Activated CD8-positive, alpha-beta memory T cell treated with anti-CD3 and anti-CD28 coated beads for 1 hour (primary cell): ENCODE data around the gene SLC25A22.
A peak's percentile ranks its signal among the peaks of the same experiment; 100 is the strongest.

Source experiments
- DNase-seq, 2 donors: peaks; one replicate each; pipeline ENCODE4 v3.0.0-alpha.2; 2020; ENCODE audit warnings: low read depth in 1 of 2; ENCODE audit errors: extremely low read depth in 1 of 2

The SLC25A22 gene

DNA sequence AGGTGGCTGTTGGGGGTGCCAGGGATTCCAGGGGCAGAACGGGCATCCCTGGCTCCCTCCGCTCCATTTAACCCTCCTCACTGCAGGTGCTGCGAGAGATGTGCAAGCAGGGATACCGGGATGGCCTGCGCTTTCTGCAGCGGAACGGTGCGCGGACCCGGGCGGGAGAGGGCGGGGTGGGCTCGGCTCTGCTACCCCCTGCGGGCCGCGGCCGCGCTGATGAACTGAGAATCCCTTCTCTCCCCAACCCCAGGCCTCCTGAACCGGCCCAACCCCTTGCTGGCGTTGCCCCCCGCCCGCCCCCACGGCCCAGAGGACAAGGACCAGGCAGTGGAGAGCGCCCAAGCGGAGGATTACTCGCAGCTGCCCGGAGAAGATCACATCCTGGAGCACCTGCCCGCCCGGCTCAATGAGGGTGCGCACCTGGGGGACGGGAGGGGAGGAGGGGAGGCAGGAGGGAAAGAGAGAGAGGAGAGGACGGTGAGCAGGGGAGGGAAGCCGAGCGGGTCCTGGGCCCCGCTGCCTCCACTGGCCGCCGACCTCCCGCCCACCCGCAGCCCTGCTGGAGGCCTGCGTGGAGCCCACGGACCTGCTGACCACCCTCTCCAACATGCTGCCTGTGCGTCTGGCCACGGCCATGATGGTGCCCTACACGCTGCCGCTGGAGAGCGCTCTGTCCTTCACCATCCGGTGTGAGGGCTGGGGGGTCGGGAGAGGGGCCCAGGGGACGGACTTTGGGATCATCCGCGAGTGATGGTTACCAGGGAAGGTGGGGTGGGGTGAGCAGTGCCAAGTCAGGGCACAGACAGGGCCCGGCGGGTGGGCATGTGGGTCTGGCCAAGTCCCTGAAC, 25.6 kb upstream of the SLC25A22 start:
- DNase-seq: no peak

- DNase-seq: no peak
These were observed 23.7 kb upstream of the SLC25A22 start for GRCh38 chr11:821512-822371.

GRCh38 chr11:820655-821511, 22.8 kb upstream of the SLC25A22 start:
- no peak for DNase-seq

- DNase-seq: peak; percentile 88 to 91
These were observed 22.0 kb upstream of the SLC25A22 start for GRCh38 chr11:819943-820649.

GRCh38 chr11:819129-819931, 21.2 kb upstream of the SLC25A22 start:
- DNase-seq: peak; percentile 72 to 93

- DNase-seq: no peak
These were observed 20.5 kb upstream of the SLC25A22 start, which contains the start of gene PNPLA2 for GRCh38 chr11:818396-819128. Gene PNPLA2, plus strand, starts transcription at chr11:818914. Its CDS starts 805 bp downstream, at chr11:819719.

DNA sequence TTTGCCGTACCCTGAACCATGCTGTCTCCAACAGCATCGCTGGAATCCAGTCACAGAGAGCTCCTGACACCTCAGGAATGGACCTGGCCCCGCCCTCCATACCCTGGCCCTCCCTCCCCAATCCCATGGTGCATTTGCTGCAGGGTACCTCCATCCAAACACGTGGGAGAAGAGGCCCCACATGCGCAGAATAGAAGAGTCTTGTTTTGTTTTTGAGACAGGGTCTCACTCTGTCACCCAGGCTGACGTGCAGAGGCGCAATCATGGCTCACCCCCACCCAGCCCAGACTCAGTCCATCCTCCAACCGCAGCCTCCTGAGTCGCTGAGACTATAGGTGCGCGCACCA, 18.3 kb upstream of the SLC25A22 start:
- DNase-seq: no peak

GRCh38 chr11:815675-816432, 17.8 kb upstream of the SLC25A22 start:
- no peak for DNase-seq

GRCh38 chr11:813456-814096, 15.5 kb upstream of the SLC25A22 start:
- DNase-seq: no peak

DNA sequence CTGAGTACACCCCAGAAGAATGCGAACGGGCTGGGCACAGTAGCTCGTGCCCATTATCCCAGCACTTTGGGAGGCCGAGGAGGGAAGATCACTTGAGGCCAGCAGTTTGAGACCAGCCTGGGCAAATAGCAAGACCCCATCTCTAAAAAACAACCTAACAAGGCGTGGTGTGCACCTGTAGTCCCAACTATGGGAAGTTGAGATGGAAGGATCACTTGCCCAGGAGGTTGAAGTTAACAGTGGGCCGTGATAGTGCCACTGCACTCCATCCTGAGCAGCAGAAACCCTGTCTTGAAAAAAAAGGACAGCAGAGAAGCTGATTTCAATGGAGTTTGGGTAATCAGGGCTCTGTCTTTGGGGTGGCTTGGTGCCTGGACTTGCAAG, 15.0 kb upstream of the SLC25A22 start:
- DNase-seq: no peak

- DNase-seq: no peak
These were observed 14.3 kb upstream of the SLC25A22 start for GRCh38 chr11:812390-812789.

GRCh38 chr11:811446-812245, 13.6 kb upstream of the SLC25A22 start:
- DNase-seq: no peak

DNA sequence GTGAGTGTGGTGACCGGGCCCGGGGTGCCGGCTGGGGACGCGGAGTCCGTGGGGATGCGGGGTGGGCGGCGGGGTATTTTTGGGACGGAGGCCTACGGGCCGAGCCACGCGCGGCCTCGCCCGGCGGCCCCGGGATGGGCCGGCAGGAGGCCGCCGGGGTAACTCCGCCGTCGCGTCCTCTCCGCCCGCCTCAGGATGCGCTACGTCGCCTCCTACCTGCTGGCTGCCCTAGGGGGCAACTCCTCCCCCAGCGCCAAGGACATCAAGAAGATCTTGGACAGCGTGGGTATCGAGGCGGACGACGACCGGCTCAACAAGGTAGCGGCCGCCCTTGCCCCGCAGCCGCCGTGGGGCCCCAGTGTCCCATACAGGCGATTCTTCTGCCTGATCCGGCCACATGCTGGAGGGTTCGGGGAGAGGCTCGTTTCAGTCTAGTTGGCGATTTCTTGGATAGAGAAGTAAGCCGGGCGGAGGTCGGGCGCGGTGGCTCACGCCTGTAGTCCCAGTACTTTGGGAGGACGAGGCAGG, 12.0 kb upstream of the SLC25A22 start:
- DNase-seq: no peak

DNA sequence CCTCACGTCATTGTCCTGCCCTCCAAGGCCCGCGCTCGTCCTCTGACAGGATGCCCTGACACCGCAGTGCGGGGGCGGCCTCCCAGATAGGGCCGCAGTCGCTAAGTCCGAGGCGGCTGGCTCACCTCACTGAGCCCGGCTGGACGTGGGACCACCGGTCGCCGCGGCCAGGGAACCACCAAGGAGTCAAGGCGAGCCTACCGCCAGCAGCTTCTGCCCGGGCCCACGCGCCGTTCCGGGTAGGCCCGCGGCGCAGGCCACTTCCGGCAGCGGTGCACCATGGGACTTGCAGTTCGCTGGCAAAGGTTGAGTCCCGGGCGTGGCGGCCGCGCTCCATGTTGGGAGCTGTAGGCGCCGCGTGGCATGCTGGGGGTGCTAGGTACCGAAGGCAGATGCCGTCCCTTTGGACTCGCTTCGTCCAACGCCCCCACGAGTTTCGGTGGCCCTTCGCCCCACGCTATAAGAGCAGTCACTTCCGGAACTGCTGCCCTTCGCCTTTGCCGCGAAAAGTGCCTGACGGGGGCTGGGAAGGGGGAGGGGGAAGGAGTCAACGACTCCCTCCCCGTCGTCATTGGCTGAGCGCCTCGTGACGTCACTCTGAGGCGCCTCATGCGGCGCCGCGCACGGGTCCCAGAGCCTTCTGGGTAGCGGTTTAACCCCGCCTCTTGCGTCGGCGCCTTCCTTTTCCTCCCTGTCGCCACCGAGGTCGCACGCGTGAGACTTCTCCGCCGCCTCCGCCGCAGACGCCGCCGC, 11.4 kb upstream of the SLC25A22 start, which contains the start of gene RPLP2:
Gene RPLP2 (plus strand): TSS at position 681 of the 753 bp plus-strand sequence. CDS start 268 bp downstream, outside the sequence.
- DNase-seq: peak; percentile 92 to 98

GRCh38 chr11:808427-809286, 10.6 kb upstream of the SLC25A22 start:
- DNase-seq: no peak
